HL-60/S4 (cell line): ENCODE results near the gene PRPF40B.

Experiments
- in situ Hi-C: fragments of 300-500 bp; cut with MboI; formaldehyde crosslinking; loops from 2 replicates; pipeline ENCODE4 v1.14.3; 2022; ENCODE audit warnings: low sequenced_read_pairs

PRPF40B gene

DNA sequence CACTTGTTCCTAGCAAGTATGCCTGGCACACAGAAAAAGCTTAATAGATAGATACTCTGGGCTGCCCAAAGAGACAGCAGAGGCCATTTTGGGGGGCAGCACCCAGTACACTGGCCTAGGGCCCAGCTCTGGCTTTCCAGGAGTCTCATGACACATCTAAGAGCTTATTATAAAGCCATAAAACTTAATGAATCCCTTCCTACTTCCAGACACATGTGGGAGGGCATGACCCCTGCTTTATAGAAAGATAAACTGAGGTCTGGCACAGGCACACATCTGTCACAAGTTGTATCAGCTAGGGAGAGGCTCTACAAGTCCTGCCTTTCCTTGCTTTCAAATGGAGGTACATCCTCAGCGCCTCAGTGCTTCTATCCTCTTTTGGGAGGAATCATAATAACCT lies 56.7 kb downstream of the PRPF40B start:
- in situ Hi-C loops: no loop called here

DNA sequence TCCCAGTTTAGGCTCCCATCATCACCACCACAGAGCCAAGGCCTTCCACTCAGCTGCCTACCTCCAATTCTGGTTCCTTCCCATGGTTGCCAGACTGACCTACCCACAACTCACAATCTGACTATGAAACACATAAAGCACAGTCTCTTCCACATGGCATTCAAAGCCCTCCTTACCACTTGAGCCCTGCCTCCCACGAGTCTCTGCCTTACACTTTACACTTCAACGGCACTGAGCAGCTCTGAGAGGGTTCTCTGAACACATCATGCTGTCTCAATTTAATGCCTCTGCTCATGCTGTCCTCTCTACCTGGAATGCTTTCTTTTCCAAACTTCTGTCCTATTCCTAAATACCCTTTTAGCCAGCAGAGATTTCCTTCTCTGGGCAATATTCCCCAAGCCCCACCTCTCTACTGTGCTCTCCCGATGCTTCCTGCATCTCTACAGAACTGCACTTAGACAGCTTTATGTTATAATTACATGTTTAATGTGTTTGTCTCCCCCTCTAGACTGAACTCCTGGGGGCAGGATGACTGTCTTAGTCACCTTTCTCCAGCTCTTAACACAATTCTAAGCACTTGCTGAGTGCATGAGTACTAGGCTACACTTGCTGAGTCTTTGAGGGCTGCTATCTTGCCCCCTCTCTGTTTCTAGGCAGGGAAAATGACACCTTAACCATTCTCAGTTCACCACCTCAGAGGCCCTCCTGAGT lies 60.4 kb downstream of the PRPF40B start:
- in situ Hi-C loops: no loop called here

DNA sequence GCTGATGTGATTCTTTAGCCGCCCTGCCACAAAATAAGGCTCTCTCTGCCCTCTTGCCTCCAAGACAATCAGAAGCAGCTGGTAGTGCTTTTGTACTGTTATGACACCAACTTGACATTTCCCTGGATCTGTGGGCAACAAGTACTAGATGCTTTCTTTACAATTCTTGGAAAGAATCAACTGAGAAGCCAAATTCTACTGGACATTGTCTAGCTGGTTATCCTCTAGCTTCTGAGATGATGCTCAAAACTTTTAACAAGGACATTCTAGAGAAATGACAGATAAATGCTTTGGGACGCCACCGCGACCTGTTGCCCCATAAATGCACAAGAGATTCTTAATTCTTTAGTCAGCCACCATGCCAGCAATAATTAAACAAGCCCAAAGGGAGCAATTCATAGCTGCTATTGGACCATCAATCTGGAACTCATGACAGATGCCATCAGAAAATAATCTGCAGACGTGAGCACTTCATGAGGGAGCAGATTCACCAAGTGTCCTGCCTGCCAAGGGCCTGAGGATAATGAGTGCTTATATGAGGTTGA lies 61.0 kb downstream of the PRPF40B start:
- in situ Hi-C loops: no loop called here

DNA sequence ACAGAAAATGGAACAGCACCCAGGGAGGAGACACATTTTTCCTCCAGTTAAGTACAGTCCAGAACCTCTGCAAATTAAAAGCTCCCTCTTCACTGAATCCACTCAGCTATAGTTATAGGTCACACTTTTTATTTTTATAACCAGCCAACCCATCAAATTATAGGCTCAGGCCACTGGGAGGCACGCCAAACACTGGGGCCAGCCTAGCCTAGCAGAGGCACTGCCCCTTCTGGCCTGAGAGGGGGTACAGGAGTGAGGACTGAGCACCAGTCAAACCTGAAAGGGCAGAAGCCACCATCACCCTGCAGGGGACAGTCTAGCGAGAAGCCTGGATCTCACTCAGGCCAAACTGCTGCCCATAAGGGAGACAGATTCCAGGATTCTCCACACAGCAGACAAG lies 64.6 kb downstream of the PRPF40B start:
- in situ Hi-C loops: no loop called here

DNA sequence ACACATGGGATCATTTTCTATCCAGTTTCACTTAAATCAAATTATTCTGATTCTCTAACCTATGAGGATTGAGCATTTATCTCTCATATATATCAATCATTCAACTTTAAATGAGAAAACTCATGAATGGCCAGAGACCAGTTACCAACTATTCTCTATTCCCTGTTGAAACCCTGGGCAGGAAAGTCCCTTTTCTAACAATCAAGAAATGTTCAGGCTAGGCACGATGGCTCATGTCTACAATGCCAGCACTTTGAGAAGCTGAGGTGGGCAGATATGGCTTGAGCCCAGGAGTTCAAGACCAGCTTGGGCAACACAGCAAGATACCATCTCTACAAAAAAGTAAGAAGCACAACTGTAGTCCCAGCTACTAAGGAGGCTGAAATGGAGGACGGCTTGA lies 65.9 kb downstream of the PRPF40B start:
- in situ Hi-C loops: no loop called here

DNA sequence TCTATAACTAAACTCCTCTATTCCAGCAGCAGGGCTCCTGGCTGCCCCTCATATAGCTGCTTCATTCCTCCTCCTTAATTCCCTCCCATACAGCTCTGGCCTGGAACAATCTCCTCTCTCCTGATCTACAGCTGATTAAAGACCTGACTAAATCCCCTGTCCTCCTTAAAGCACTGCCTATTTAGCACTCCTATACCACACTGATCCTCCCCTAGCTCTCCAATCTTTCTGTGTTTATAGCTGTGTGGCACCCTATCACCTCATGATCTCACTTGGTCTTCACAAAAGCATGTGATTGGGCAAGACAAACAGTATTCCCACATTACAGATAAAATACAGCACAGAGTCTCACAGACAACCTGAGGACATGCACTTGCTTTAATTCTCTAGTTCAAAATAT lies 66.4 kb downstream of the PRPF40B start:
- in situ Hi-C loops: no loop called here

DNA sequence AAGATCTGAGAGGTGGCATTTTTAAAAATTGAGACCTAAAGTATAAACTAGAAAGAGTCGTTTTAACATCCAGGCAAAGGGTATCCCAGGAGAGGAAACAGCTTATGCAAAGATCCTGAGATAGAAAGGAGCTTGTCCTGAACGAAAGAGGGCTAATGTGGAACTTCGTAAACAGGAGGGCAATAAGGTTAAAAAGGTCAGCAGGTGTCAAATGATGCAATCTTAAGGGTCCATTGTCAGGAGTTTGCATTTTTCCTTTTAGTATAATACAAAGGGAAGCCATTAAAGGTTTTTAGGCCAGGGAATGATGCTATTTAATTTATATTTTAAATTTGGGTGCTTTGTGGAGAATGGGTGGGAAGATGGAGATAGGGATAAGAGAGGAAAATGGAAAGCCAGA lies 69.5 kb downstream of the PRPF40B start:
- in situ Hi-C loops: no loop called here

DNA sequence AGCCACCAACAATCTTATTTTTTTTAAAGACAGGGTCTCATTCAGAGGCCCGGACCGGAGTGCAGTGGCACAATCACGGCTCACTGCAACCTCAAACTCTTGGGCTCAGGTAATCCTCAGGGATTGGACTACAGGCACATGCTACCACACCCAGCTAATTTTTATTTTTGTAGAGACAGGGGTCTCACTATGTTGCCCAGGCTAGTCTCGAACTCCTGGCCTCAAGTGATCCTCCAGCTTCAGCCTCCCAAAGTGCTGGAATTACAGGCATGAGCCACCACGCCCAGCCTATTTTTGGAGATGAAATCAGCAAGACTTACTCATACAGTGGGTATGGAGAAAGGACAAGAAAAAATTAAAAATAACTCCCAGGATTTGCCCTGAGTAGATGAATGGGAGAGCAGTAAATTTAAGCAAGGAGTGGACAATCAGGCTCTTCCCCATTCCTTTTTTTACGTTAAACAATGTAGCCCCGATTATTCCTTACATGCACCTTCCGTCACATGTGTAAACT lies 70.6 kb downstream of the PRPF40B start:
- in situ Hi-C loops: no loop called here
